ENCODE measurements around the gene DENND5A. TPM values are rescaled to one million over a fixed set of nuclear protein-coding genes. Genes with fewer than 3 reads are reported as not detected.
A peak's percentile ranks its signal among the peaks of the same experiment; 100 is the strongest.

Gene DENND5A
- total and polyA plus RNA-seq, 2 of the 8 experiments (the other 6 are each of a cell fraction or from before 2014, with no cell fraction given), result 65.7 to 139 TPM

- Histone ChIP-seq H2BK5ac (ENCODE audit: low read depth, low read length) (peak overlapping the region; percentile 95; the same call in 1 of the 2 replicates), H3K23ac (ENCODE audit: insufficient read length) (no peak overlapping the region)
- POLR2A ChIA-PET (ENCODE audit: partially characterized antibody), result interaction anchor here (0.5 to 3.8 kb wide), 7 partner anchors 33 to 478 kb away, joined by 4 to 12 read pairs (median 5); partner anchors contain the start of genes DENND5A, IPO7 and ZNF143
Measured at GRCh38 chr11:9313648-9314290, 48.6 kb upstream of the DENND5A start.

More at GRCh38 chr11:9313648-9314290, 48.6 kb upstream of the DENND5A start:
- H3K4me2 ChIP-seq (ENCODE audit: insufficient read depth in 1 of 2, low read depth in 2 of 2, low read length in 2 of 2), result peak overlapping the region; percentile 72 to 83
- no peak overlapping the region for H4K91ac ChIP-seq (replicated peaks; ENCODE audit: insufficient read length, low read length)
- peak overlapping the region; percentile 83 to 93 (median 90) for H3K9ac ChIP-seq (replicated peaks in 1 of 4; ENCODE audit: extremely low read depth in 1 of 4, low read depth in 3 of 4, low read length in 3 of 4)
- H3K79me2 ChIP-seq (ENCODE audit: control insufficient read depth in 1 of 2, insufficient read depth in 2 of 2, low read length in 2 of 2), result peaks cover 28 to 52% of the 10 kb centered on the region in 2 experiments
- peak overlapping the region; percentile 87 to 94 (median 91) for H3K4me3 ChIP-seq (ENCODE audit: extremely low read depth in 1 of 4, insufficient read depth in 2 of 4, low read depth in 3 of 4, low read length in 4 of 4)
- H3K4ac ChIP-seq (replicated peaks; ENCODE audit: insufficient read length, low read depth, low read length), result no peak overlapping the region
- H2BK120ac ChIP-seq (replicated peaks; ENCODE audit: low read depth, low read length), result no peak overlapping the region
- 0 out of 2 replicates have a peak overlapping the region, but pooled peaks have one; percentile 55 for H2BK12ac ChIP-seq (ENCODE audit: low read depth, low read length)
- H4K5ac ChIP-seq (ENCODE audit: insufficient read length, low read depth, low read length), result no peak overlapping the region
- no peaks in the 10 kb centered on the region for H3K9me3 ChIP-seq (ENCODE audit: insufficient read depth in 2 of 2, low read depth in 1 of 2, low read length in 1 of 2)
- peak overlapping the region; percentile 68; the same call in 1 of the 2 replicates for H3K27ac ChIP-seq (ENCODE audit: low read depth, low read length)
- no peak overlapping the region for H2AFZ ChIP-seq (ENCODE audit: low read length)
- no peak for DNase-seq (ENCODE audit: low read depth in 1 of 2, low spot score in 2 of 2)
- peaks cover 0 to 4% (median 3%) of the 10 kb centered on the region in 4 experiments; a peak in 5 of 7 replicates for H3K4me1 ChIP-seq (replicated peaks in 1 of 4; ENCODE audit: control insufficient read depth in 3 of 4, insufficient read depth in 4 of 4, low read length in 3 of 4)
- TF ChIP-seq, protein P1, sequence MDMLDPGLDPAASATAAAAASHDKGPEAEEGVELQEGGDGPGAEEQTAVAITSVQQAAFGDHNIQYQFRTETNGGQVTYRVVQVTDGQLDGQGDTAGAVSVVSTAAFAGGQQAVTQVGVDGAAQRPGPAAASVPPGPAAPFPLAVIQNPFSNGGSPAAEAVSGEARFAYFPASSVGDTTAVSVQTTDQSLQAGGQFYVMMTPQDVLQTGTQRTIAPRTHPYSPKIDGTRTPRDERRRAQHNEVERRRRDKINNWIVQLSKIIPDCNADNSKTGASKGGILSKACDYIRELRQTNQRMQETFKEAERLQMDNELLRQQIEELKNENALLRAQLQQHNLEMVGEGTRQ (IDR thresholded peaks at IDR 0.05; ENCODE audit: low read length), result no peak
- 0 out of 4 replicates have a peak, but pooled peaks of 1 of the 2 experiments have one; percentile 36 for TF ChIP-seq HDAC2 (IDR thresholded peaks at IDR 0.05; ENCODE audit: borderline replicate concordance in 1 of 2, low read depth in 2 of 2, low read length in 2 of 2)
- 0 out of 4 replicates have a peak, but pooled peaks of 1 of the 2 experiments have one; percentile 24 for TF ChIP-seq SIN3A (conservative IDR thresholded peaks at IDR 0.05 in 1 of 2, IDR thresholded peaks at IDR 0.05 in 1 of 2; ENCODE audit: low read depth in 1 of 2, low read length in 2 of 2)
- H4K20me1 ChIP-seq (replicated peaks in 1 of 2; ENCODE audit: control insufficient read depth in 1 of 2, insufficient read depth in 2 of 2, low read length in 2 of 2), result peaks cover 0 to 11% of the 10 kb centered on the region in 2 experiments
- no peak overlapping the region for H2BK15ac ChIP-seq (ENCODE audit: low read length)
- no peak for FAIRE-seq
- no peak overlapping the region for H3K14ac ChIP-seq (ENCODE audit: insufficient read length)
- 2% methylated on average over 21 of the region's 27 CpGs; no CpG with 5 or more reads in 1 of the 2 experiments for WGBS, 2 experiments (ENCODE audit: extremely low coverage in 1 of 2, insufficient coverage in 1 of 2, insufficient read length in 1 of 2, insufficient replicate concordance in 2 of 2, low coverage in 1 of 2, low lambda C conversion rate in 2 of 2, missing lambda C conversion rate in 1 of 2)
- H3K27me3 ChIP-seq (replicated peaks in 1 of 4; ENCODE audit: control insufficient read depth in 3 of 4, extremely low read depth in 1 of 4, insufficient read depth in 3 of 4, low read length in 3 of 4), result no peaks in the 10 kb centered on the region
- H3K56ac ChIP-seq (replicated peaks; ENCODE audit: insufficient read length, low read depth, low read length), result peak overlapping the region; percentile 56
- H3K23me2 ChIP-seq (ENCODE audit: low read depth, low read length), result peaks cover 9% of the 10 kb centered on the region
- CTCF ChIA-PET (ENCODE audit: partially characterized antibody), result interaction anchor here (0.7 to 1.5 kb wide), 5 partner anchors 12 to 222 kb away, joined by 3 to 4 read pairs (median 3); no protein-coding TSS in a partner anchor
- peaks cover 9% of the 10 kb centered on the region for H3K79me1 ChIP-seq (ENCODE audit: low read depth, low read length)
- no peak overlapping the region for H2AK5ac ChIP-seq (ENCODE audit: low read depth, low read length)
- no peak overlapping the region for H2BK20ac ChIP-seq (ENCODE audit: low read length)
- H3K36me3 ChIP-seq (ENCODE audit: control insufficient read depth in 2 of 4, insufficient read depth in 4 of 4, low read length in 3 of 4), result no peaks in the 10 kb centered on the region
- H4K8ac ChIP-seq (ENCODE audit: extremely low read depth, insufficient read depth, low read length), result peak overlapping the region; percentile 92; the same call in 1 of the 2 replicates
- H3K18ac ChIP-seq (ENCODE audit: extremely low read depth, low read length), result peak overlapping the region; percentile 75

Measured in H1 (cell line).